Neural progenitor cell (in vitro differentiated cells): ENCODE data around the gene BRAT1. TPM values are rescaled to one million over a fixed set of nuclear protein-coding genes. Genes with fewer than 3 reads are reported as not detected.
A peak's percentile ranks its signal among the peaks of the same experiment; 100 is the strongest.

Source experiments
- DNase-seq: peaks from one replicate; pipeline ENCODE4 v3.0.0-alpha.2; 2016; ENCODE audit warnings: low spot score
- H2AFZ ChIP-seq: fragments of 200-600 bp; sonication (generic); replicated peaks from 2 replicates; pipeline ENCODE4 v1.6.1; 2016; ENCODE audit warnings: antibody characterized with exemption
- H3F3A ChIP-seq: fragments of 200-600 bp; sonication (generic); 2 replicates; pipeline ENCODE4 v1.6.1; 2016; ENCODE audit warnings: antibody characterized with exemption, low read depth
- H3K27ac ChIP-seq: fragments of 200-600 bp; sonication (generic); 2 replicates; pipeline ENCODE4 v1.5.1; 2016; ENCODE audit warnings: mild to moderate bottlenecking
- H3K27me3 ChIP-seq: fragments of 200-600 bp; sonication (generic); 2 replicates; pipeline ENCODE4 v1.6.1; 2016; ENCODE audit warnings: mild to moderate bottlenecking, moderate library complexity
- H3K36me3 ChIP-seq: fragments of 200-600 bp; sonication (generic); 2 replicates; pipeline ENCODE4 v1.5.1; 2016
- H3K4me1 ChIP-seq: fragments of 200-600 bp; sonication (generic); 2 replicates; pipeline ENCODE4 v1.6.1; 2016; ENCODE audit warnings: mixed run types
- H3K4me2 ChIP-seq: fragments of 200-600 bp; sonication (generic); 2 replicates; pipeline ENCODE4 v1.6.1; 2016
- H3K4me3 ChIP-seq: fragments of 200-600 bp; sonication (generic); 2 replicates; pipeline ENCODE4 v1.5.1; 2016
- H3K79me2 ChIP-seq: fragments of 200-600 bp; sonication (generic); 2 replicates; pipeline ENCODE4 v1.6.1; 2016; ENCODE audit warnings: low read depth
- H3K9ac ChIP-seq: fragments of 200-600 bp; sonication (generic); 2 replicates; pipeline ENCODE4 v1.6.1; 2016
- H3K9me3 ChIP-seq: fragments of 200-600 bp; sonication (generic); 2 replicates; pipeline ENCODE4 v1.5.1; 2016; ENCODE audit warnings: low read depth
- H4K20me1 ChIP-seq: fragments of 200-600 bp; sonication (generic); 2 replicates; pipeline ENCODE4 v1.6.1; 2016; ENCODE audit warnings: low read depth
- H3K27ac Mint-ChIP-seq: 3 replicates; pipeline ENCODE4 v1.8.0; 2021; ENCODE audit warnings: mixed read lengths
- H3K27me3 Mint-ChIP-seq: 2 replicates; pipeline ENCODE4 v1.8.0; 2022; ENCODE audit warnings: low read depth, mild to moderate bottlenecking, inconsistent platforms, moderate library complexity, mixed read lengths; ENCODE audit not compliant: insufficient read depth
- H3K36me3 Mint-ChIP-seq: 3 replicates; pipeline ENCODE4 v1.8.0; 2021; ENCODE audit warnings: mixed read lengths
- H3K4me1 Mint-ChIP-seq: 3 replicates; pipeline ENCODE4 v1.8.0; 2021; ENCODE audit warnings: mixed read lengths
- H3K4me3 Mint-ChIP-seq: 3 replicates; pipeline ENCODE4 v1.8.0; 2021; ENCODE audit warnings: mild to moderate bottlenecking, moderate library complexity, mixed read lengths
- H3K9me3 Mint-ChIP-seq: 3 replicates; pipeline ENCODE4 v1.8.0; 2020; ENCODE audit warnings: mixed read lengths
- CTCF ChIP-seq: fragments of 200-600 bp; sonication (generic); IDR thresholded peaks from 2 replicates; pipeline ENCODE4 v1.5.1; 2017; ENCODE audit warnings: antibody characterized with exemption, mild to moderate bottlenecking
- EZH2 ChIP-seq: fragments of 200-600 bp; sonication (generic); IDR thresholded peaks from 2 replicates; pipeline ENCODE4 v1.6.1; 2017; ENCODE audit warnings: antibody characterized with exemption, mild to moderate bottlenecking, moderate library complexity
- EZH2phosphoT487 ChIP-seq: fragments of 200-600 bp; sonication (generic); IDR thresholded peaks from 2 replicates; pipeline ENCODE4 v1.6.1; 2017; ENCODE audit warnings: antibody characterized with exemption
- total RNA-seq: library from RNA; depleted of rRNA; stranded (reverse); fragments of >200 nt; gene quantifications from 2 replicates; pipeline ENCODE4 v1.2.3, GENCODE V29; 2015; ENCODE audit warnings: low replicate concordance

Gene BRAT1
- total RNA-seq, 1 donor from 2014 or later: 9.3 TPM

GRCh38 chr7:2553108-2553507 is 2.2 kb downstream of the BRAT1 start:
- H3K36me3 ChIP-seq: peaks cover under 1% of the 10 kb centered on the region
- peak overlapping the region; percentile 91 for H3K4me3 Mint-ChIP-seq
- no peak overlapping the region for H3K4me3 ChIP-seq
- no peaks in the 10 kb centered on the region for H3K27me3 ChIP-seq
- peaks cover 21% of the 10 kb centered on the region for H3K4me1 Mint-ChIP-seq
- peaks cover 9% of the 10 kb centered on the region for H3K4me1 ChIP-seq
- H4K20me1 ChIP-seq: peaks cover 31% of the 10 kb centered on the region
- no peak overlapping the region for H3K4me2 ChIP-seq
- TF ChIP-seq EZH2phosphoT487 (no peak), CTCF (no peak), EZH2 (no peak)
- H3K9me3 Mint-ChIP-seq: no peaks in the 10 kb centered on the region
- H3K27ac ChIP-seq: no peak overlapping the region
- no peak overlapping the region for H3K9ac ChIP-seq
- H3K27me3 Mint-ChIP-seq: peaks cover 6% of the 10 kb centered on the region
- no peak overlapping the region for H2AFZ ChIP-seq
- H3K9me3 ChIP-seq: no peaks in the 10 kb centered on the region
- H3K27ac Mint-ChIP-seq: no peak overlapping the region
- peaks cover 51% of the 10 kb centered on the region for H3K79me2 ChIP-seq
- peaks cover 39% of the 10 kb centered on the region for H3F3A ChIP-seq
- peaks cover 21% of the 10 kb centered on the region for H3K36me3 Mint-ChIP-seq
- no peak for DNase-seq

- Histone ChIP-seq H3K9me3 (no peaks in the 10 kb centered on the region), H3K4me2 (no peak overlapping the region), H4K20me1 (peaks cover 31% of the 10 kb centered on the region), H3K27ac (no peak overlapping the region), H2AFZ (no peak overlapping the region), H3K27me3 (no peaks in the 10 kb centered on the region), H3K36me3 (peaks cover 3% of the 10 kb centered on the region), H3K9ac (no peak overlapping the region), H3K4me1 (peaks cover 9% of the 10 kb centered on the region), H3K4me3 (no peak overlapping the region), H3K79me2 (peaks cover 51% of the 10 kb centered on the region), H3F3A (peaks cover 26% of the 10 kb centered on the region)
- TF ChIP-seq EZH2phosphoT487 (no peak), CTCF (no peak), EZH2 (no peak)
- H3K27ac Mint-ChIP-seq: no peak overlapping the region
- DNase-seq: no peak
- H3K4me1 Mint-ChIP-seq: peaks cover 17% of the 10 kb centered on the region
- no peaks in the 10 kb centered on the region for H3K9me3 Mint-ChIP-seq
- peaks cover 28% of the 10 kb centered on the region for H3K36me3 Mint-ChIP-seq
- no peak overlapping the region for H3K4me3 Mint-ChIP-seq
- H3K27me3 Mint-ChIP-seq: no peaks in the 10 kb centered on the region
Measured at GRCh38 chr7:2551418-2551817, 3.9 kb downstream of the BRAT1 start.

GRCh38 chr7:2546776-2547586 is 8.3 kb downstream of the BRAT1 start:
- Mint-ChIP-seq H3K36me3 (peaks cover 24% of the 10 kb centered on the region), H3K27ac (no peak overlapping the region)

More at GRCh38 chr7:2546776-2547586, 8.3 kb downstream of the BRAT1 start:
- Mint-ChIP-seq H3K4me1 (no peaks in the 10 kb centered on the region), H3K9me3 (no peaks in the 10 kb centered on the region), H3K27me3 (peaks cover 8% of the 10 kb centered on the region), H3K4me3 (no peak overlapping the region)
- no peak overlapping the region for H3K4me2 ChIP-seq
- H4K20me1 ChIP-seq: peaks cover 12% of the 10 kb centered on the region
- H3F3A ChIP-seq: peaks cover 3% of the 10 kb centered on the region
- DNase-seq: no peak
- no peak overlapping the region for H2AFZ ChIP-seq
- no peaks in the 10 kb centered on the region for H3K9me3 ChIP-seq
- TF ChIP-seq EZH2 (no peak), CTCF (no peak), EZH2phosphoT487 (no peak)
- H3K27me3 ChIP-seq: no peaks in the 10 kb centered on the region
- peaks cover 3% of the 10 kb centered on the region for H3K36me3 ChIP-seq
- peaks cover 20% of the 10 kb centered on the region for H3K79me2 ChIP-seq
- H3K4me1 ChIP-seq: no peaks in the 10 kb centered on the region
- H3K27ac ChIP-seq: no peak overlapping the region
- no peak overlapping the region for H3K9ac ChIP-seq
- no peak overlapping the region for H3K4me3 ChIP-seq
